Measurements from ENCODE around the gene DMD.

DNA sequence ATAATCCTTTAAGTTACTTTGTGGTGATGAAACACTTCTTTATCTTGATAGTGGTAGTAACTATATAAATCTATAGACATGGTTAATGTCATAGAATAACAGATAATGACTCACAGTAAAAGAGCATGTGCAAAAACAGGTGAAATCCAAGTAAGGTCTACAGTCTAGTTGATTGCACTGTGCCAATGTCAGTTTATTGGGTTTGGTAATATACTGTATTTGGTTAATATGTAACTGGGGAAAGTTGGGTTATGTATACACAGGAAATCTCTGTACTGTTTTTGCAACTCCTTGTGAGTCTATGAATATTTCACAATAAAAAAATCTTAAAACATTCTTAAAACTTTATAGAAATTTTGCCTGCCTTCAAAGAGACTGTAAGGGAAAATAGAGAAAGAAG is 1071.9 kb downstream of the DMD start:
- no peak for TF ChIP-seq POLR2AphosphoS5 (IDR thresholded peaks at IDR 0.05; ENCODE audit: borderline replicate concordance, low read depth, low read length)
- no peak for TF ChIP-seq EZH2 (IDR thresholded peaks at IDR 0.05)
